Natural killer cell (primary cell): ENCODE results near the gene KIF20A. TPM values are rescaled to one million over a fixed set of nuclear protein-coding genes. Genes with fewer than 3 reads are reported as not detected.

Experiments
- ATAC-seq, 3 donors: fragments of 150-1000 bp in 2 of 3; fragments of 200-7000 bp in 1 of 3; cut with Tn5 transposase; 1 replicate in 1 of 3; 2 replicates in 2 of 3; pipeline ENCODE4 v1.10.0; 2021; ENCODE audit warnings: mild to moderate bottlenecking in 2 of 3, moderate library complexity in 2 of 3
- DNase-seq, 2 donors: peaks; one replicate each; pipeline versions ENCODE4 v3.0.0 to v3.0.0-alpha.2; 2013 to 2021; ENCODE audit warnings: mixed read lengths in 1 of 2
- H3K27ac ChIP-seq: one replicate; pipeline ENCODE4 v1.5.1; 2013; ENCODE audit warnings: mild to moderate bottlenecking, low read length
- H3K27me3 ChIP-seq: one replicate; pipeline ENCODE4 v1.6.1; 2013; ENCODE audit warnings: low read length; ENCODE audit not compliant: control insufficient read depth, insufficient read depth
- H3K36me3 ChIP-seq: one replicate; pipeline ENCODE4 v1.6.1; 2013; ENCODE audit warnings: low read length; ENCODE audit not compliant: control insufficient read depth, insufficient read depth
- H3K4me1 ChIP-seq: one replicate; pipeline ENCODE4 v1.6.1; 2013; ENCODE audit warnings: low read length; ENCODE audit not compliant: control insufficient read depth, insufficient read depth
- H3K4me3 ChIP-seq: one replicate; pipeline ENCODE4 v1.5.1; 2013; ENCODE audit warnings: low read length
- H3K9me3 ChIP-seq: one replicate; pipeline ENCODE4 v1.6.1; 2013; ENCODE audit warnings: low read length; ENCODE audit not compliant: control insufficient read depth, insufficient read depth
- H3K27ac Mint-ChIP-seq, 2 donors: one replicate each; pipeline ENCODE4 v1.8.0; 2022; ENCODE audit warnings: mild to moderate bottlenecking in 2 of 2, mixed read lengths in 2 of 2, moderate library complexity in 1 of 2
- H3K27me3 Mint-ChIP-seq, 2 donors: one replicate each; pipeline ENCODE4 v1.8.0; 2022; ENCODE audit warnings: low read depth in 2 of 2, mixed read lengths in 2 of 2
- H3K36me3 Mint-ChIP-seq: one replicate; pipeline ENCODE4 v1.8.0; 2022; ENCODE audit warnings: mixed read lengths
- H3K4me1 Mint-ChIP-seq, 2 donors: one replicate each; pipeline ENCODE4 v1.8.0; 2022; ENCODE audit warnings: mixed read lengths in 2 of 2
- H3K4me3 Mint-ChIP-seq: one replicate; pipeline ENCODE4 v1.8.0; 2022; ENCODE audit warnings: mild to moderate bottlenecking, moderate library complexity, mixed read lengths
- H3K9me3 Mint-ChIP-seq, 2 donors: one replicate each; pipeline ENCODE4 v1.8.0; 2022; ENCODE audit warnings: mixed read lengths in 2 of 2
- WGBS: methylation state at CpG from one replicate; pipeline ENCODE4 v1.1.7; 2013; ENCODE audit warnings: missing lambda C conversion rate; ENCODE audit not compliant: insufficient coverage; 5-methylcytosine and 5-hydroxymethylcytosine counted together
- intact Hi-C: fragments of 100-400 bp; cut with micrococcal nuclease; formaldehyde crosslinking; loops from one replicate; pipeline ENCODE4 v1.14.2; 2022
- total RNA-seq, 4 donors: library from RNA; stranded (reverse); fragments of 120-200 nt in 1 of 4; gene quantifications; one replicate each; pipeline versions ENCODE4 v1.2.3 to v1.2.4, GENCODE V29; 2013 to 2022
- TF ChIP-seq, protein P1 (sequence below): fragments of 200-600 bp; IDR thresholded peaks from one replicate; pipeline ENCODE4 v1.8.0; 2022; ENCODE audit warnings: antibody characterized with exemption

Gene KIF20A
- total RNA-seq, 3 donors from 2014 or later (not counting 1 experiment from before 2014, with no cell fraction given), result 0.15 to 1.5 (median 0.61) TPM

DNA sequence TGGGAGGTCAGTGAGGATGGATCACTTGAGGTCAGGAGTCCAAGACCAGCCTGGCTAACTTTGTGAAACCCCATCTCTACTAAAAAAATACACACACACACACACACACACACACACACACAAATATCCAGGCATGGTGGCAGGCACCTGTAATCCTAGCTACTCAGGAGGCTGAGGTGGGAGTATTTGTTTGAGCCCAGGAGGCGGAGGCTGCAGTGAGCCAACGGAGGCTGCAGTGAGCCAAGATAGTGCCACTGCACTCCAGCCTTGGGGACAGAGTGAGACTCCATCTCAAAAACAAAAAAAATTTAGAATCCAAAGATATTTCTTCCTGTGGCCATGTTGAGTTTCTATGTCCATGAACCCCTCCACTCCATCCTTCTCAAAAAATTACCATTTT, 55.7 kb downstream of the KIF20A start:
- Histone ChIP-seq H3K4me3 (no peak overlapping the region), H3K27ac (no peak overlapping the region), H3K9me3 (no peaks in the 10 kb centered on the region), H3K36me3 (no peaks in the 10 kb centered on the region), H3K27me3 (no peaks in the 10 kb centered on the region), H3K4me1 (no peaks in the 10 kb centered on the region)
- intact Hi-C loops, result no loop called here
- Mint-ChIP-seq H3K4me1 (no peaks in the 10 kb centered on the region), H3K4me3 (no peak overlapping the region), H3K27ac (no peak overlapping the region), H3K9me3 (no peaks in the 10 kb centered on the region), H3K27me3 (peaks cover 6 to 13% of the 10 kb centered on the region in 2 donors), H3K36me3 (no peaks in the 10 kb centered on the region)
- ATAC-seq, result no peak
- 78% methylated on average over 2 of the region's 2 CpGs for WGBS
- TF ChIP-seq, protein P1, sequence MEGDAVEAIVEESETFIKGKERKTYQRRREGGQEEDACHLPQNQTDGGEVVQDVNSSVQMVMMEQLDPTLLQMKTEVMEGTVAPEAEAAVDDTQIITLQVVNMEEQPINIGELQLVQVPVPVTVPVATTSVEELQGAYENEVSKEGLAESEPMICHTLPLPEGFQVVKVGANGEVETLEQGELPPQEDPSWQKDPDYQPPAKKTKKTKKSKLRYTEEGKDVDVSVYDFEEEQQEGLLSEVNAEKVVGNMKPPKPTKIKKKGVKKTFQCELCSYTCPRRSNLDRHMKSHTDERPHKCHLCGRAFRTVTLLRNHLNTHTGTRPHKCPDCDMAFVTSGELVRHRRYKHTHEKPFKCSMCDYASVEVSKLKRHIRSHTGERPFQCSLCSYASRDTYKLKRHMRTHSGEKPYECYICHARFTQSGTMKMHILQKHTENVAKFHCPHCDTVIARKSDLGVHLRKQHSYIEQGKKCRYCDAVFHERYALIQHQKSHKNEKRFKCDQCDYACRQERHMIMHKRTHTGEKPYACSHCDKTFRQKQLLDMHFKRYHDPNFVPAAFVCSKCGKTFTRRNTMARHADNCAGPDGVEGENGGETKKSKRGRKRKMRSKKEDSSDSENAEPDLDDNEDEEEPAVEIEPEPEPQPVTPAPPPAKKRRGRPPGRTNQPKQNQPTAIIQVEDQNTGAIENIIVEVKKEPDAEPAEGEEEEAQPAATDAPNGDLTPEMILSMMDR, result no peak
- no peak for DNase-seq

Other genes with a start within 250 kb of the KIF20A start
- gene FAM13B, start 146.0 kb upstream of the KIF20A start, total RNA-seq, result 10 to 100 TPM; 58.8 to 74.4 (median 67.4) TPM
- gene WNT8A, start 95.1 kb upstream of the KIF20A start, total RNA-seq, result not detected
- not detected for gene NME5, start 39.7 kb upstream of the KIF20A start, total RNA-seq
- gene BRD8, start 482 bp upstream of the KIF20A start, total RNA-seq, result 10 to 100 TPM; 26.1 to 36.5 (median 34.1) TPM
- 10 to 100 TPM; 16.3 to 25.2 (median 24.6) TPM for gene CDC23, start 34.2 kb downstream of the KIF20A start, total RNA-seq
- not detected for gene GFRA3, start 95.5 kb downstream of the KIF20A start, total RNA-seq
- gene CDC25C, start 152.7 kb downstream of the KIF20A start, total RNA-seq, result under 1 TPM in 2 of 3 donors, not detected in 1; 0.47 to 0.48 TPM
- gene FAM53C, start 159.2 kb downstream of the KIF20A start, total RNA-seq, result 100 to 1,000 TPM in 1 of 3 donors, 10 to 100 TPM in 2; 65.1 to 140 (median 73.6) TPM
- gene KDM3B, start 173.6 kb downstream of the KIF20A start, total RNA-seq, result 10 to 100 TPM; 82.3 to 87.1 (median 82.3) TPM